NCI-H146 treated with DMSO at 0.1 percent for 48 hours (cell line): ENCODE data around the gene JADE3.
A peak's percentile ranks its signal among the peaks of the same experiment; 100 is the strongest.

Experiments
- DNase-seq: peaks from one replicate; lab custom pipeline; 2025; ENCODE audit not compliant: unreplicated experiment; lab: John Stamatoyannopoulos, UW

JADE3 gene

DNA sequence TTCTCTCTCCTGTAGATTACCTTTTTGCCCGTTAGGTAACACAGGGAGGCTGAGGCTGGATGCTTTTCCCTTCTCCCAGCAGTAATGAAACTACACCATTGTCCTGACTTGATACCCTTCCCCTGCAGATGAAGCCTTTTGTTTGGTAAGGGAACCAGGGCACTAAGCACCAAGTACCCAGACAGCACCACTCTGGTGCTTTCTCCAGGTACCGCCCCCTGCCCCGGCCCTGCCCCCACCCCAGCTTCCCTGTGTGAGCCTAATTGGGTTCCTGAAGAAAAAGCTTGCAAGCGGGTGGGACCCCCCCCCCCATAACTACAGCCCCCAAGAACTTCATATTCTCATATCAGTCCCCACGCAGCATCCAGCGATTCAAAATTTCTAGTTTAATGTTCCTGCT is 79.8 kb downstream of the JADE3 start:
- no peak for DNase-seq

DNA sequence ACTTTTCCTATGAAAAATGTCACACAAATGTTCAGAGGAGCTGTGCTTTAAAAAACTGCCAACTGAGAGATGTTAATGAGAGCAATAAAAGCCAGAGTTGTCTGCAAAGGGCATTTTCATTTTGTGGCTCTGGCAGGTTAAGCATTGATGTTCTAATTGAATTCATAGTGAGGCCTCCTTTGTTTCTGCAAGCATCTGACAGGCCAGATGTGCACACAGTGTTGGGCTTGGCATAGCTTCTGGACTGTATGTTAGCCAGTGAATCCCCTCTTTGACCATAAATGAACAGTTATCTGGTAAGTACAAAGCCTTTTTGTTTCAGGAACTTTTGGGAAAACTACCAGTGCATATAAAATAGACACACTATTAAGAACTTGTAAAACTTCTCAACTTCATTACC is 81.9 kb downstream of the JADE3 start:
- DNase-seq: no peak

DNA sequence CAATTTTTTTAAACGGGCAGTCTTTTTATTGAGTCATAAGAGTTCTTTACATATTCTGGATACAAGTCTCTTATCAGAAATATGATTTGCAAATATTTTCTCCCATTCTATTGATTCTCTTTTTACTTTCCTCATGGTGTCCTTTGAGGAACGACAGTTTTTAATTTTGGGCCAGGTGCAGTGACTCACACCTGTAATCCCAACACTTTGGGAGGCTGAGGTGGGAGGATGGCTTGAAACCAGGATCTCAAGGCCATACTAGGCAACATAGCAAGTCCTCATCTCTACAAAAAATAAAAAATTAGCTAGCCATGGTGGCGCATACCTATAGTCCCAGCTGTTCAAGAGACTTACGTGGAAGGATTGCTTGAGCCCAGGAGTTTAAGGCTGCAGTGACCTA is 99.9 kb downstream of the JADE3 start:
- no peak for DNase-seq

DNA sequence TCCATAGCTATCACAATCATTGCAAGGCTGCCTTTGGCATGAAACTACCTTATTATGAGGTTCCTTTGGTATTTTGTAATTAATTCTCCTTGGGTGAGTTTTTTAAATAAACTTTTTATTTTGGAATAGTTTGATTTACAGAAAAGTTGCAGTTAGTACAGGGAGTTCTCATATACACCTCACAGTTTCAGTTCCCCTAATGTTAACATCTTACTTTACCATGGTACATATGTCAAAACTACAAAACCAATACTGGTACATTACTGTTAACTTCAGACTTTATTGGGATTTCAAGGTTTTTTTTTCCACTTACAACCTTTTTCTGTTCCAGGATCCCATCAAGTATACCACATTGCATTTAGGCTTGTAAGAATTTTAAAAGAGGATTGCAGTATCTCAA is 114.0 kb downstream of the JADE3 start:
- no peak for DNase-seq

DNA sequence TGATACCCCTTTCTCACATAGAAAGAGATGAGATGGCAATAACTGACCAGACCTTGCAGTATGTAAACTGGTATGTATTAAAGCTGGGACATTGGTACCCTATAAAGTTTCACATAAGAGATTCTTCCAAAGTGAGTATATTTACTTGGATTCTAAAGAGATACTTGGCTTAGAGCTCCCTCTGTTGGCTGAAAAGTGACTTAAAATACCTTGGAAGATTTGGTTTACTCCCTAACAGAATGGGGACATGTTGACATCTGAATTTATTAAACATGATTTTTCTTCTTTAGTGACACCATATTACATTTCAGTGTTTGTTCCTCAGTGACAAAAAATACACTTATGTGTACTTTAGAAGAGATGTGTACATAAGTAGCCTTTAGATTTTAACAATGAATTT is 118.1 kb downstream of the JADE3 start:
- peak; percentile 25 for DNase-seq

DNA sequence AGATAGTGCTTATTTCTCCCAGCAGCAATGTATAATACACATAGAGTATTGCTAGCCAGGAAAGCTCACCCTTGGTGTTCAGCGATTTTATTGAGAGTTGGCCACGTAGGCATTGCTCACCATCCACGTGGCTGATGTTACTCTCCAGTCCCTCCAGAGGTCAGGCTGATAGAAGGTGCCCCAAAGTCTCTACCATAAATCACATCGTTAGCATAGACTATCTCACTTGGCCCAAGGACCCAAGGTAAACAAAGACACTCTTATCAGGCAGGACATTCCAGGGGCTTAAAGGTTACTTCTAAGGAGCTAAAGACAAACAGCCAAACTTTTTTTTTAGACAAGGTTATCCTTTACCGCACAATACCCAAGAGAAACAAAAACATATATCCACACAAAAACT is 135.8 kb downstream of the JADE3 start:
- no peak for DNase-seq

DNA sequence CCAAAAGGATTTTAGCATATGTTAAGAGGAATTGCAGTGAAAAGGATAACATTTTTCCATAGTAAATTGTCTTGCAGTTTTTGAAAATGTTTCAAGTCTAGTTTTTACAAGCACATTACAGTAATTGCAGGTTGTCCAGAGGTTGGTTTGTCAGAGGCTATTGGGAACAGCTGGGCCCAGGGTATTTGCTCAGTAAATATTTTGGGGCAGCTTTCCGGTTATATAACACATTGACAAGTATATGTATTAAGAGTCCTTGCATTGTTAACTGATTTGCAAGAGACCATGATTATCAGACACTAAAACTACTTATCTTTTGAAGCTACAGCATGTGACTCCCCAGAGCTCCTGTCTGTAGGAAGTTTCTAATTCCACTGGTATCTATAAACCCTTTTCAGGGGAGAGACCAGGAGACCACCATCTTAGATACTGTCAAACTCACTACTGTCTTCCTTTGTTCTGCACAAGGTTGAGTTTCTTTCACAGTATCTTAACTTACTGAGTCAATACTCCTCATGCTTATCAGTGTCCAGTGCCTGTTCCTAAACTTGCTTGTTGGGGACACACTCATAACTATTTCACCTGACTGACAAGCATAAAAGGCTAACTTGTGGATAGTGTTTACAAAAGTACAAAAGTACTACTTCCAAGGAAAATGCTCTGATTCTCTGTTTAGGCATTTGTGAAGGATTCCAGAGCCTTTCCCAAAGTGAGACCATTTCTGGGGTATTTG is 147.1 kb downstream of the JADE3 start:
- no peak for DNase-seq

DNA sequence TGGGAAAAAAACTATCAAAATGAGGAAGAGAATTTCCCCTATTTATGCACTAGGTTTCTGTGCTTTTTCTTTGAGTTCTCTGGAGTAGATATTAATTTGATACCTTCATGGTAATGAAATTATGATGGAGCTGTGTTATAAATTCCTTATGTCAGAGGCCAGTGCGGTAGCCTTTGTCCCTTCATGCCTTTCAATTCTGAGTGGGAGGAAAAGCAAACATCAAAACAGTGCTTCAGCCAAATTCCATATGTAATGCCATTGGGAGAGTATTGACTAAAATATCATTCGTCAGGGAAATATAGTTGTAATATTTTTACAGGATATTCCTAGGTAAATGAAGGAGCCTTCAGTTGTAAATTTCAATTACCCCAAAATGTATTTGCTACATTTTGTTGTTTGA is 148.5 kb downstream of the JADE3 start:
- no peak for DNase-seq

DNA sequence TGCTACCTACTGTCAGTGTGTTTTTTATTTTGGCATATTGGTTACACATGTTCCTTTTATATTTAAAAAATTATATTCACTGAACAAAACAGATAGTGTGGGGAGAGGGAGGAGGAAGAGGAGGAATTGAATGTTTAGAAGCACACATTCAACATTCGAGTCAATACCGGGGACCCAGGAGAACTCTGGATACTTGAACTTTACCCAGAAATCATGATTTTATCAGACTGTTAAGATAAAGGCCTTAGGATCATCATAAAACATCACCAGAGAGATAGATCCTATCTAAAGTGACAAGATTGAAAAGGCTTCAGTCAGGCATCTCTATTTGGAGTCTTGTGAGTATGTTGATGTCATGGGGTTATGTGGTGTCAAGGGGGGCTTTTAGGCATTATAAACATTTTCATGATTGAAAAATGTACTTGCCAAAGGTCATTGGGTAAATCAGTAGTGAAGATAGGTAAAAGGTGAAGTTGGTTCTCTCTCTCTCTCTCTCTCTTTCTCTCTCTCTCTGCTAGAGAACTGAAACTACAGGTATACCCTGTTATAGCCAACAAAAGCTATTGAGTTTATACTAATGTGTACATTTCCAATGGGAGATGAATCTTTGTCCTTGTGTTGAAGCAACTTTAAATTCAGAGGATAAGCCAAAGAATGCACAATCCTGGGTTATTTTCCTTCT is 149.2 kb downstream of the JADE3 start:
- DNase-seq: no peak

DNA sequence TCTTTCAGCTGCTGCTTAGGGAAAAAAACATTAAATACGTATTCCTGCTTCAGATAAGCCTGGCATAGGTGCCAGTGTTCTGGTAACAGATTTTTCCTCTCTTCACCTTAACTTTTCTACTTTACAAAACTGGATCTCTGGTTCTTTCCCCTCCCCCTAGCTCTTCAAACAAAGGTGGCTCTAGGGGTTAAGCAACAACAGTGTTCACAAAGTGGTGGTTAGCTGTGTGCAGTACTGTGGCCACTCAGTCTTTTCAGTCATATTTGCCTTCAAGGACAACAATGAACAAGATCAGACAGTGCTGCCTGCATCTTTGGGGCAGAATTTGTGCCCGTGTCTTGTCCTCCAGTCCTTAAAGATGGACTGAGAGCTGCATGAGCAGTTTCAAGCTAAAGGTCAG is 151.0 kb downstream of the JADE3 start:
- no peak for DNase-seq

DNA sequence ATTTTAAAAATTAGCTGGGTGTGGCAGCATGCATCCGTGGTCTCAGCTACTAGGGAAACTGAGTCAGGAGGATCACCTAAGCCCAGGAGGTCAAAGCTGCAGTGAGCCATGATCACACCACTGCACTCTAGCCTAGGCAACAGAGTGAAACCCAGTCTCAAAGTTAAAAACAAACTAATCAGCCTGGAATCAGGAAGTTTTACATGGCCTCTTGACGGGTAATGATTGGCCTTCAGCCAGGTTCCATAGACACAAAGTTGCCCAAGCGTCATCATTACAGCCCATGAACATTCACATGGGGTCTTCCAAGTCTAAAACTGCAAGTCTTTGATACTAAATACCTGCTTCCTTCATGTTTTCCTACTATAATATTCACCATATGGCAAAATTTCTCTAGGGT is 156.0 kb downstream of the JADE3 start:
- DNase-seq: no peak

DNA sequence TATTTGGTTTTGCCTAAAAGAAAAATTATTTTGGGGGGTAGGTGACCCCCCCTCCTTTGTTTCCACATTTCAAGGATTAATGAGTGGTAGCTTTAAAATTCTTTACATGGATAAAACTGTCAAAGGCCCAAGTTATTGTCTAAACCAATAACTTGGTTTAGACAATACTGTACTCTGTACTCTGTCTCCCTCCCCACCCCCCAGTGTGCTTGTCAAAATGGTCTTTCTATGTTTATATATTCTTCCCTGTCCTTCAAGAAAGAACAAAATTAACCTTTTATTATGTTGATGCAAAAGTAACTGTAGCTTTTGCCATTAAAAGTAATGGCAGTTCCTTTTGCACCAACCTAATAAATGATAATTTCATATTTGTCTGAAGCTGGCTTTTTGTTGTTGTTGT is 156.5 kb downstream of the JADE3 start:
- no peak for DNase-seq

DNA sequence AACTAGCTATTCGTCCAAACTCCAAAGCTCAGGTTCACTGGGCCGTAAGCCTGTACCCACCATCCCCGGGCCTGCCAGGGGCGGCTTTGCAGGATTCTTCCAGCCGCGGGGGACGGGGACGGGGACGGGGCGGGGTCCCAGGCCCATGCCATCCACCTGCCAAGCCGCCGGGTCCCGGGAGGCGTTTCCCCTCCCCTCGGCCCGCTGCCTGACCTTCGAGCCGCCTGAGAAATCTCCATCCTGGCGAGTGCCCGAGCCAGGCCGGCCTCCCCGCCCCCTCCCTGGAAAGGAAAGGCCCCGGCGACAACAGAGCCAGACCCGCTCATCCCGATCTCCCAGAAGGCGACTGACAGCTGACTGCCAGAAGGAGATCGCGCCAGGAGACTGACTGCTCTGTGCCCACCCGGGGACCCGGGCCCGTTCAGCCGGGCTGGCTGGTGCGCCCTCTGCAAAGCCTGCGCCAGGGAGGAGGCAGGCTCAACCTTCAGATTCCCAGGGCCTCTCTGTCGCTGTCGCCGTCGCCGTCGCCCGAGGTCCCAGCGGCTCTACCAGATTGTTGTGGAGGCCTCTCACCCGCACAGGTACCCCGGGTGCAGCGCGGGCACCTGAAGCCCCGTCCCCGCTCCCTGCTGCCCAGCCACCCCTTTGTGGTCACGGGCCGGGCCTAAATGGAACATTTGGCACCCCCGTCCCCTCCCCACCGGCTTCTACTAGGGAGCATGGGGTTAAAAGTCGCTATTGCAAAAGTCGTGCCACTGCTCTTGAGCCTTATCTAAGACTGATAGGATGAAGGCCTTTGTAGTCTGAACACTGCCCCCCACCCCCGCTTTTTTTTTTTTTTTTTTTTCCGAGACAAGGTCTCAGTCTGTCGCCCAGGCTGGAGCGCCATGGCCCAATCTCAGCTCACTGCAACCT is 166.2 kb downstream of the JADE3 start, which contains the start of gene RGN:
Gene RGN, plus strand, starts transcription at position 315 of the 915 bp plus-strand sequence. CDS start 2,702 bp downstream, outside the sequence.
- no peak for DNase-seq

DNA sequence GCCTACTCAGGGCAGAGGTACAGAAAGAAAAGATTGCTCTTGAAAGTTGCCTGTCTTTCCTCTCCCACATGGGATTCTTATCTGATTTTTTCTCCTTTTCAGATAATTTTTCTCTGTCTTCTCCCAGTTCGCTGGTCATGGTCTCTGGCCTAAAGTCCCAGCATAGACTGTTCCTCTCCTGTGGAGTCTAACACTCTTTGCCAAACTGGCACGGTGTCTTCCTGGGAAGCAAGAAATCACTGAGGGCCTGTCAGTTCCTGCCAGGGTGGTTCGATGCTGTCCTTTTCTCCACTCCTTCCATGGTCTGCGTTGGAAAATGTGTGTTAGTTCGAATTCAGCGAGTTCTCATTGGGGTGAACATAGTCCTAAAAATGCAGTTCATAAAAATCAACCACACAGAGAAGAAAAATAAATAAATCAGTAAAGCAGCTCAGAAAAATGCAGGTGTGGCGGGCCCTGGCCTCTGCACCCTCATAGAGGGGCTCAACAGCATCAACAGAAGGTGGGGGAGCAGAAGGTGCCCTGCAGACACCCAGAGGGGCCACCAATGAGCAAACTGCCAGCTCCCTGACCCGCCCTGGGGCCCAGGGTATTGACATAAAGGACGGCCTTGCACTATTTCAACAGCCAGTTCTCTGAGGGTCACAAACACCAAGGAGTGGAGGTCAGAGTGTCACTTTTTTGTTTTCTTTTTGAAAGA is 168.1 kb downstream of the JADE3 start:
- DNase-seq: no peak

DNA sequence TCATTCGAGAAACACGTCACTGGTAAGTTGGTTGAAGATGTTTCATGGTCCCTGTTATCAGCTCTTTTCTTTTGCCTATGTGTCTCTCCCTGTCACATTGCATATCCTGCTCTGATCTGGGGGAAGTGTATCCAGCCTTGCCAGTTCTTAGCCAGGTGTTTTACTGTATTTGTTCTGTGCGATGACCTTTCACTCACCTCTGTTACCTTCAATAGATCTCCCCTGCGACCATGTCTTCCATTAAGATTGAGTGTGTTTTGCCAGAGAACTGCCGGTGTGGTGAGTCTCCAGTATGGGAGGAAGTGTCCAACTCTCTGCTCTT is 168.7 kb downstream of the JADE3 start:
- peak; percentile 18 for DNase-seq

DNA sequence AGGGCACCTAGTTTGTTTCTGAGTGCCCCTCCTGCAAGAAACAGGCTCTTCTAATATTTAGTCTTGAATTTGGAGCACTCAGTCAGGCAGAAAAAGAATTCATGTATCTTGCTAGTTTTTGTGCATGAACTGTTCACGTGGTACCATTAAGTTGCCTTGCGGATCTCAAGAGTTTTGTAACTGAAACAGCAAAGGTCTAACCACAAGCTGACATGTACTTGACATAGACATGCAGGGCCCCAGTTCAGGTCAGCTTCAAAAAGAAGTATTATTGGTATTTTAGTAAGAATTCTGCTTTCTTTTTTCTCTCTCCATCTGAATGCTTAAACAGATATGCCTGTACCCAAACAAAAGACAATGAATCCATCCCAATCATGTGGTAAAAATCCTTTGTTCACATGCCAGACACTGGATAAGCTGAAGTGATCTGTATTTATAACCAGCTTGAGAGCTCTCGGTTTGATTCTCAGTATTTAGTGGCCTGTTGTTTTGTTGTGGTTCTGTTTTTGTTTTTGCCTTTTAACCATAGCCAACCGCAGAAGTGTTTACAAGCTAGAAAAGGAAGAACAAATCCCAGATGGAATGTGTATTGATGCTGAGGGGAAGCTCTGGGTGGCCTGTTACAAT is 179.0 kb downstream of the JADE3 start:
- DNase-seq: no peak

DNA sequence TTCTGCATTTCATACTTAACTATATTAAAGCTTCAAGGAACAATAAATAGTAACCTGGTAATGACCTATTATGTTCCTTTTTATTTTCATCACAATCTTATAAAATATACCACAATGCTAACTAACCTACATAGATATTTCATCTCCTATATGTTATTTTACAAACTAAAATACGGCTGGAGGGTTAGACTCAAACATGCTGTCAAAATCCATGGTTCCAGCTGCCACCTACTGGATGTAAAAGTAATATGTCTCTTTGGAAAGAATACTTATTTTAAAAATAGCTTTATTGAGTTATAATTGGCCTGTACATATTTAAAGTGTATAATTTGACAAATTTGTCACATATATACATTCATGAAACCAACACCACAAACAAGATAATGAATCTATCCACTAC is 181.0 kb downstream of the JADE3 start:
- DNase-seq: no peak

DNA sequence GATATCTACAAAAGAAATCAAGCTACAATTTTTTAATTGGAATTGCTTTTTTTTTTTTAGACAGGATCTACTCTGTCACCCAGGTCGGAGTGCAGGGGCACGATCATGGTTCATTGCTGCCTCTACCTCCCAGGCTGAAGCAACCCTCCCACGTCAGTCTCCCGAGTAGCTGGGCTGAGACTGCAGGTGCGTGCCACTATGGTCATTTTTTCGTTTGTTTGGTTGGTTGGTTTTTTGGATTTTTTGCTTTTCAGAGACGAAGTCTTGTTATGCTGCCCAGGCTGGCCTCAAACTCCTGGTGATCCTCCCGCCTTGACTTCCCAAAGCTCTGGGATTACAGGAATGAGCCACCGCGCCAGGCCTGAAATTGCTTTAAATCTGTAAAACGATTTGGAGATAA is 181.6 kb downstream of the JADE3 start:
- DNase-seq: no peak

DNA sequence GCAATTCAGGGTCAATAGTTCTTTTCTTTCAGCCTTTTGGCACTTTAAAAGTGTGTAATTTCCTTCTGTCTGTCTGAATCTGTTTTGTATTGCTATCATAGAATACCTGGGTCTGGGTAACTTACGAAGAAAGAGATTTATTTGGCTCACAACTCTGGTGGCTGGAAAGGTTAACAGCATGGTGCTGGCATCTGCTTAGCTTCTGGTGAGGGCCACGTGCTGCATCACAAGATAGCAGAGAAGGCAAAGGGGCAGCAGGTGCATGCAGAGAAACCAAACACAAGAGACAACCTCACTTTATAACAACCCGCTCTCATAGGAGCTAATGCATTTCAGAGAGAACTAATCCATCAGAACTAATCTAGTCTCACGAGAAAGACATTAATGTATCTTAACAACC is 184.8 kb downstream of the JADE3 start:
- DNase-seq: no peak

DNA sequence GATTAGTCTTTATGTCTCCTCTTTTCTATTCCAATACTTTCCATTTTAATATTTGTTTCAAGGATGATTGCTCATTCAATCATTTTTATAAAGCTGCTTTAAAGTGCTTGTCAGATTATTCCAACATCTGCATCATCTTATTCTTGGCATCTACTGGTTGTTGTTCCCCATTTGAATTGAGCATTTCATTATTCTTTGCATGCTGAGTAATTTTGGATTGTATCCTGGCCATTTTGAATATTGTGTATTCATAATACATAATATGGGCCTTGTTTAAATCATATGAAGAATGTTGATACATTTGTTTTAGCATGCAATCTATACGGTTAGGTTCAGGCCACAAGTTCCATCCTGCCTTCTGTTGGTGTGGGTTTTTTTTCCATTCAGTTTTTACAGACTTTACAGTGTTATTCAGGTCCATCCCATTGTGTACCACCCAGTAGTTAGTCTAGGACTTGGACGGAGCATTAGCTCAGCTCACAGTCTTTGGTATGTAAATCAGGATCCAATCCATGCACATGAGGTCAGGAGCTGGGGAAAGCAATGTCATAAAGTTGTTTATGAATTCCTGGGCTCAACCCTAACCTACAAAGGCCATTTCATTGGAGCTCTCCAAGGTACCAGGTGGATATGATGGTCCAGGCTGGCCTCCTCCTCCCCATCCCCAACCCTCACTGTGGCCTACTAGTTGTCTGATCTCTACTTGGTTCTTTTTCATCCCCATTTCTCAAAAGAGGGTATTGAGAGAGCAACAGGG is 186.3 kb downstream of the JADE3 start:
- DNase-seq: no peak
